GM03348 (cell line): ENCODE results near the gene C11orf52.
A peak's percentile ranks its signal among the peaks of the same experiment; 100 is the strongest.

Experiments used
- DNase-seq: peaks from one replicate; pipeline ENCODE4 v3.0.0; 2012; ENCODE audit warnings: low spot score

C11orf52 gene

DNA sequence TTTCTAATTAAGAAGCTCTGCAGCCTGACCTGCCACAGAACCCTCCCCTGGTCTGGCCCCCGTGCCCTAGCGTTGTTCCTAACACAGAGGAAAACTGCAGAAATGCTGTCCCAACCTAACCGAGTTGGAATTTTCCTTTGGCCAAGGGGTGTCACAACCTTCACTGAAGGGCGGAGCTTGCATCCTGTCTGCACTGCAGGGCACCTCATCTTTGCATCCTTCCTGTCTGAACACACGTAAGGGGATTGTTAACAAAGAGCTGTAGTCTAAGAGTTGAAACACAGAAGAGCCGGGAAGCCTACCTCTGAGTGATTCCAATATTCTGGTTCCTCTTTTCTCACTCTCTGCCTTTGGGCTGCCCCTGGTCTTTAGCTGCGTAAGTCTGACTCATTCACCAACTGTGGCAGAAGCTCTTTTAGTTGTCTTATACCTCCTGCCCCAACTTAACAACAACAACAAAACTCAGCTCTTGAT is 20.0 kb downstream of the C11orf52 start:
- peak; percentile 29 for DNase-seq

DNA sequence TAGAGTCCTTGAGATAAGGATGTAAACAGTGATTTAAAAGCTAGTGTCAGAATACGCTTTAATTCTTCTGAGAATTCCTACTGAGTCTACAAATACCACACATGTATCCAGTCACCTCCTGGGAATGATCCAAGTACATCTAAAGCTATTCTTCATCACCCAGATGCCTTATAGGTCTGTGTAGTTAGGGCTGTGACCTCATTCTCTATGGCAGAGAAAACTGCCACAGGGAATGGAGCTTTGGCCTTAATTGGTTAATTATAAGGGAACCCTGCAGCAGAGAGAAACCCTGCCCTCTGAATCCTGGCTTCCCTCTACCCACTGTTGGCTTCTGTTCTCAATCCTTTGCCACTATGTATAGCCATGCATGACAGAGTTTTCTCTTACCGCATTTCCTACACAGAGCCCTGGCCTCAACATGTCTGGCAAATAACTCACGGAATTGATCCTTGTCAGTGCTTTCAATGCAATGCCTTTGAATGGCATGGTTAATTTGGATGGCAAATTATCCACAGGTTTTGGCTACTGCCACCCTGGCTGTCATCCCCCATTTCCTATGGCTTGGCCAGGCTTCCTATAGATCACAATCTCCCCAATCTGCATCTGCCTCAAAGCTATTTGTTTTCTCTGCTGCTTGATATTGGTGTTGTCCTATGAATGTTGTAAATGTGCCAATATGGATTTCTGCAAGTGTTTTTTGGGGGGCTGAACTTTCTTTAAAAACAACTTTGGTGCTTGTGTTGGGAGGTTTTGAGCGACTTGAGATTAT is 21.3 kb downstream of the C11orf52 start:
- DNase-seq = peak; percentile 44

DNA sequence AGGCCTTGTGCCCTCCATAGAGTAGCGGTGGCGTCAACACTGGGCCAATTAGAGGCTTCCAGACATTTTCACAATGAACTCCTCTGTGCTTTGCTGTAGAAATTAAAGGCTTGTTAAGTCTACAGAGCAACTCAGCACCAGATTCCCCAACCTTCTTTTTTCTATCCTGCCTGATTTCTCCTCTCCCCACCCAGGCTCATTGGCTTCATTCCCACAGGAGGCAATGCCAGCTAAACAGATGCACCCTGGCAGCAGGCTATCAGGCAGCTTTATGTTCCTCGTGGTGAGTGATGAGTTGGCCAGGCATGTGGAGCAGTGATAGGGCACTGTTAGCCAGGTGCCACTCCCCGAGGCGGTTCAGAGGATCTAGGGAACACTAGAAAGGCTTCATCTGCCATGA is 23.2 kb downstream of the C11orf52 start:
- no peak for DNase-seq

DNA sequence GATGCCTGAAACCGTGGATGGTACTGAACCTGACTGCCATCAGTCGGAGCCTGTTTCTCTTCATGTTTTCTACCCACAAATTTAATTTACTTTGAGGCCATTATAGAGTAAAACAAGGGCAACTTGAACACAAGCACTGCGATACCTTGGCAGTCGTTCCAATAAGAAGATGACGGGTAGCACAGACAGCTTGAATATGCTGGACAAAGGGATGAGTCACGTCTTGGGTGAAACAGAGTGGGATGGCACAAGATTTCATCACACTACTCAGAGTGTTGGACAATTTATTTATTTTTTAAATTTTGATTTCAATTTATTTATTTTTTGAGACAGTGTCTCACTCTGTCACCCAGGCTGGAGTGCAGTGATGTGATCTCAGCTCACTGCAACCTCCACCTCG is 24.1 kb downstream of the C11orf52 start:
- DNase-seq = peak; percentile 51

DNA sequence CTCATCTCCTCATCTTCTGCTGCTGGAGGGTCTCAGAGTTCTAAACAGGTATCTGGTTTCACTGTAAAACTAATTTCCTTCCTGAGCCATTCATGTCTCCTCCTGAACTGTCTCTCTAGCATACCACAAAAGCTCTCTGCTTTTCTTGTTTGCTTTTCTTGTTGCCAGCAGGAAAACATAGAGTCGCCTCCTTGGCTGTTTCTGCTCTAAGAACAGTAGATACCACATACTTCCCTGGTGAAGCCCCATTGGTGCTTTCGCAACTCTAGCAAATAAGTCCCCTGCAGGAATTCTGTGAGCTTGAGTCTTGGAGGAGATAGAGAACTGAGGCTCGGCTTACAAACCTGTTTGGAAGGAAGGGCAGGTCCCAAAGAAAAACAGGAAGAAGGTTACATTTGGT is 25.4 kb downstream of the C11orf52 start:
- DNase-seq = peak; percentile 66

DNA sequence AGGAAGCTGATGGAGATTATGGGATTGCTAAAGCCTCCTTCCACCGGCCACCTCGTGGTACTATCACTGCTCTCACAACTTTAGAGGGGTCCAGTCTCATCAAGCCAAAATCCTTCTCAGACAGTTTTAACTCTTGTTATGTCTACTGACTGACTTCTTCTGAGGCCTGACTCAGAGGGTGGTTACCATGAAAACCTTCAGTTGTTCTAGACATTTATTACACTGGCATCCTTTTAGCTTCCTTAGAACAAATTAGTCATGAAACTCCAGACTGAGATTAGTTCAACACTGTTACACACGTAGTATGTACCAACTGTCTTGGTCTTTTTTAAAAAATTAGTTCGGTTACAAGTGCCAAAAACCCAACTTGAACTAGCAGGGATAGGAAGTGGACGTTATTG is 25.9 kb downstream of the C11orf52 start:
- DNase-seq = peak; percentile 62

DNA sequence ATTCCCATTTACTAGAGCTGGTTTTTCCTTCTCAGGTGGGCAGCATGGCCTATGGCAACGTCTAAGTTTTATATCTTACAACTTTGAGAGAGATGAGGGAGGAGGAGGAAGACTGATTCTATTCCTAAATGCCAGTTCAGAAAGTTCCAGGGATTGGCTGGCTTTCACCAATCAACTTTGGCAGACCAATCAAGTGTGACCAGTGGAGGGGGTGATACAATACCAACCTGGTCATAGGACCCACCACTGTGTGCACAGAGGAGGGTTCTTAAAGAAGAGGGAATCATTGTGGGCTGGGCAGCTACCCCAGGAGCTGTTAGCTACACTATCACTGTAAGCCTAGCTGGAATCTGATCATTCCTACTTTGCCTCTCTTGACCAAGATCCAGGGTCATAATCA is 26.5 kb downstream of the C11orf52 start:
- no peak for DNase-seq

DNA sequence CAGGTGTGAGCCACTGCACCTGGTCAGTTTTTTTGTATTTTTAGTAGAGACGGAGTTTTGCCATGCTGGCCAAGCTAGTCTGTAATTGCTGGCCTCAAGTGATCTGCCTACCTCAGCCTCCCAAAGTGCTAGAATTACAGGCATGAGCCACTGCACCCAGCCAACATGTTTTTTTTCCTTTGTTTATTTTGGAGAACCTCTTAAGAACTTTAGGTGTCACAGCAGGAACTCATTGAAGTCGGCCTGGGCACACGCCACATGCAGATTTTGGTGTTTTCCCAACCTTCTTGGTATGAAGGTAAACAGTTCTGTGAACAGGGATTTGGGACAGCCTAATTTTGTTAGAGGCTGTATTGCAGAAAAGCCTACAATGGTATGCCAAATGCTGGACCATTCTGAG is 27.8 kb downstream of the C11orf52 start:
- no peak for DNase-seq

DNA sequence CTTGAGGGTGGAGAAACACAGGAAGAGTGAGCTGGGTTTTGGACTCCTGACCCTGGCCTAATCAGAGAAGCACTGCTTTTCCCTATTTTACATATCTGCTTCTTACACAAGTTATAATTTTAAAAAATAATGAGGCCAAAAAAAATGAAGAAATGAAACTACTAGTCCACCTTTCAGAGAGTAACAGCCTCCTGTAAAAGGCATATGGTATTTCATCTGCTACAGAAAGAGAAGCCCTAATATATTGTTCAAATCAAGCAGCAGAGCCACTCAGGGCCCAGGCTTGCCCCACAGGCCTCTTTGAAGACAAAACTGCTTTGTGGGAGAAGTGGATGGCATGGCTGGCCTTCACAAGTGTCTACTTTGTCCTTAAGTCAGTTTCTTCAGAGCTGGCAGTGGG is 28.4 kb downstream of the C11orf52 start:
- no peak for DNase-seq

DNA sequence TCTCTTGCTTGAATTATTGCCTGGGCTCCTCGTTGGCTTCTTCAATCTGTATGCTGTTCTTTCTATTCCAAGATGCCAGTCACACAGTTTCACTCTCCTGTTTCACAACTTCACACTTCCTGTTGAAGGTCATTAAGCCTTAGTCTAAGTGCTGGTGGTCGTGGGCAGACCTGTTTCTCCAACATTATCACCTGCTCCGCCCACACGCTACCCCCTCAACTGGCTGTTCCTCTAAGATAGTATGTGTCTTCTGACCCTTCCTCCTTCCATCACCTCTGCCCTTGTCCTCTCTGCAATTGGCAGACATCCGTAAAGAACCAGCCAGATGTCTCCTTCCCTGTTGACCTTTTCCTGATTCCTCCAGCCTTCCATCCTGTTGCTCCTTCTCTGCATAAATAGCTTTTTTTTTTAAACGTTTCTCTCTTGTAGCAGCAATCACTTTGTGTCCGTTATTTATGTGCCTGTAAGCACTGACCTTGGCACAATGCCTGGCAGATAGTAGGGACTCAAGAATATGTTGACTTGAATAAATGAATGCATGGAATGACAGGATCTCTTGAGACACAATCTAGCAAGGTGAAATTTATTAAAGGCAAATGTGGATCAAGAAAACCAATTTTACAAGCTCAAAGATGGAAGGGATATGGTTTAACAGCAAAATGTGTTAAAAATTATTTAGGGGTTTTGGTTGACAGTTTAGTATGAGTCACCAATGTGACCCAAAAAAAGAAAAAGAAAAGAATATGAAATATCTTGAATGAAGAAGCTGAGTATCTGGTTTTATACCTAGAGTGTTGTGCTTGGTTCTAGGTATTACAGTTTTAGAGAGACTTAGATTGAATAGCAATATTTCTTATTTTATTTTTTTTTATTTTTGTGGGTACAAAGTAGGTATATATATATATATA is 31.1 kb downstream of the C11orf52 start:
- DNase-seq = no peak

DNA sequence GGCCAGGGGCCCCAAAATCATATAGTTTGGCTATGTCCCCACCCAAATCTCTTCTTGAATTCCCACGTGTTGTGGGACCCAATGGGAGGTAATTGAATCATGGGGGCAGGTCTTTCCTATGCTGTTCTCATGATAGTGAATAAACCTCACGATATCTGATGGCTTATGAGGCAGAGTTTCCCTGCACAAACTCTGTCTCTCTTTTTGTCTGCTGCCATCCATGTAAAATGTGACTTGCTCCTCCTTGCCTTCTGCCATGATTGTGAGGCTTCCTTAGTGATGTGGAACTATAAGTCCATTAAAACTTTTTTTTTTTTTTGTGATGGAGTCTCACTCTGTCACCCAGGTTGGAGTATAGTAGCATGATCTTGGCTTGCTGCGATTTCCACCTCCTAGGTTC is 32.9 kb downstream of the C11orf52 start:
- DNase-seq = no peak

DNA sequence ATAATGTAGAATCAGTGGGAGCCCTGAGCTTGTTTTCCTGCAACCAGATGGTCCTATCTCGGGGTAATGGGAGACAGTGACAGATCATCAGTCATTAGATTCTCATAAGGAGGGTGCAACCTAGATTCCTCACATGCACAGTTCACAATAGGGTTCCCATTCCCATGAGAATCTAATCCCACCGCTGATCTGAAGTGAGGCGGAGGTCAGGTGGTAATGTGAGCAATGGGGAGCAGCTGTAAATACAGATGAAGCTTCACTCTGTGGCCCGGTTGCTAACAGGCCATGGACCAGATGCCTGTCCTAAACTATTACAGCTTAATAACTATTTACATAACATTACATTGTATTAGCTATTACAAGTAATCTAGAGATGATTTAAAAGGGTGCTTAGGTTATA is 35.4 kb downstream of the C11orf52 start:
- no peak for DNase-seq

DNA sequence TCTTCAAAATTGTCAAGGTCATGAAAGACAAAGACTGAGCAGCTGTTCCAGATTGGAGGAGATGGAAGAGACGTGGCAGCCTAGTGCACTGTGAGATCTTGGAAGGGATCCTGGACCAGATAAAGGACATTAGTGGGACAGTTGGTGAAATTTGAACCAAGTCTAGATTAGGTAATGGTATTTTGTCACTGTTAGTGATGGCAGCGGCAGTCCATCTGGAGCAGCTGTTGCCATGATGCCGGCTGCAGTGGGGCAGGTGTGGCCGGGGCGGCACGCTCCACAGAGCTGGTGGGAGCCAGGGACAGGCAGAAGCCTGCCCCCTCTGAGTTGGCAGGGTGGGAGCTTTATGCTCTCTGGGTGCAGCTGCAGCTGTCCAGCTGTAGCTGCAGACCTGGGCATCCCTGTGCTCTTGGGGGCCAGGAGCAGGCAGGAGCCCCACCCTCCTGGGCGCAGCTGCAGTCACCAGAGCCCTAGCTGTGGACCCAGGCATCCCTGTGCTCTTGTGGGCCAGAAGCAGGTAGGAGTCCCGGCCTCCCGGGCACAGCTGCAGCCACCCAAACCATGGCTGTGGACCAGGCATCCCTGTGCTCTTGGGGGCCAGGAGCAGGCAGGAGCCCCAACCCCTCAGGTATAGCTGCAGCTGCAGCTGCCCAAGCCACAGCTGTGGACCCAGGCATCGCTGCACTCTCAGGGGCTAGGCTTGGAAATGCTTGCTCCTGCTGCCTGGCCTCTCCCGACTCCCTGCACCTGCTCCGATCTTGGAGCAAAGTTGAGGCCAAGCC is 39.1 kb downstream of the C11orf52 start:
- no peak for DNase-seq

DNA sequence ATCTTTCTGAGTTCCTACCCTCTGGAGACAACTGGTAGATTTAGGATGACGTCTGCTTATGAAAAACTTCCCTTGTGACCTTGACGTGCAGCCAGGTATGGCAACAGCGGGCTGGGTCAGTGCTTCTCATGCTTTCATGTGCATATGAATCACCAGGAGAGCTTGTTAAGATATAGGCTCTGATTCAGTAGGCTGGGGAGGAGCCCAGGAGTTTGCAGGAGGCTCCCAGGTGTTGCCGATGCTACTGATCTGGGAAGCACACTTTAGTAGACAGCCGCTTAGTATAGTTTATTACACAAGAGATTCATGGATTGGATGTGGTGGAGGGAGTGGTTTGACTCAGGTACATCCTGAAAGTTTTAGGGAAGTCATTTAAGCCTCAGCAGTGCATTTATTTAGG is 42.2 kb downstream of the C11orf52 start:
- no peak for DNase-seq

DNA sequence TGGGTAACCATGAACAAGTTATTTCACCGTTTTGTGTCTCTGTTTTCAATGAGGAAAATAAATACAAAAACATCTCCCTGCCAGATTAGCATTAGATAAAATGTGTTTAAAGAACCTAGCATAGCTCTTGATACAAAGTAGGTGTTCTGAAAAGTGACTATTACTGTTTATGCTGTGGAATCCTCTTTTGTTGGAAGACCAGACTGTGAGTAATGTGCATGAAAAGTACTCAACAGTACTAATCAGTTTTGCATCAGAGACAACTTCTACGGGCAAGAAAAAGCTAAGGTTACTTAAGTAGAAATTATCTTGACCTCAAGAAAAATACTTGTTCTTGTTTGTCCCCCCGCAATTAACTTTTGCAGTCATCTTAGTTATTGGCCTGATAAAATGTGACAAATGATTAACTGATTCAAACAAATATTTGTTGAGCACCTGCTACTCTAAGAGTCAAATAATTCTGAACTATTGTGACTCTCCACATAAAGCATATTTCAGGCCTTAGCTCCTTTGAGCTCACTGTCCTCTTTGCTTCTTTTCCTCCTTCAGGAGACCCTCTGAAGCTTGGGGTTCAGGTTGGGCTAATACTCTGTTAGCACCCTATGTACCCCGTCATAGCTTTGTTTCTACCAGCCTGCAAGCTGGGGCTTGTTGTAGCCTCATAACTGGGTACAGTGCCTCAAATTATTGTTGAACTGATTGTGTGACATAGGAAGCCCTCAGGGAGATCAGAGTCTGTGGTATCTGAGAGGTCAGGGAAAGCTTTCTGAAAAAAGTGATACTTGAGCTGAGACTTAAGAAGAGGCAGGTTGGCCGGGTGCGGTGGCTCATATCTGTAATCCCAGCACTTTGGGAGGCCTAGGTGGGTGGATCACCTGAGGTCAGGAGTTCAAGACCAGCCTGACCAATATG is 42.9 kb downstream of the C11orf52 start:
- DNase-seq = no peak

DNA sequence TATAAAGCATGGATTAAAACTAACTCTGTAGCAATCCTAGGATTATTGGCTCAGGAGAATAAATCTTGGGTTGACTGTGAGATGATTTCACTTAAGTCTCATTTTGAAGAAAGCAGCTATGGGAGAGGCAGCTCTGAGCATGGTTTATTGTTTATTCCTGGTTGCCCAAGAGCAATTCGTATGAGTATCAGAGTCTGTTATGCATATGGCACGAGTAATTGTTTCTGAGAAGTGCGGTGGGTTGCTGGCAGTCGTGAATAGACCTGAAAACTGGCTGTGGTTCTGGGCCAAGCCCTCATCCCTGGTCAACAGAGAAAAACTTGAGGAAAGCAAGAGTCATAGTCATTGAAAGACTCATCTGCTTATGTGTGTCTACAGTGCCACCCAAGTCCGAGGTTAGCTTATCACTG is 45.2 kb downstream of the C11orf52 start:
- DNase-seq = no peak

DNA sequence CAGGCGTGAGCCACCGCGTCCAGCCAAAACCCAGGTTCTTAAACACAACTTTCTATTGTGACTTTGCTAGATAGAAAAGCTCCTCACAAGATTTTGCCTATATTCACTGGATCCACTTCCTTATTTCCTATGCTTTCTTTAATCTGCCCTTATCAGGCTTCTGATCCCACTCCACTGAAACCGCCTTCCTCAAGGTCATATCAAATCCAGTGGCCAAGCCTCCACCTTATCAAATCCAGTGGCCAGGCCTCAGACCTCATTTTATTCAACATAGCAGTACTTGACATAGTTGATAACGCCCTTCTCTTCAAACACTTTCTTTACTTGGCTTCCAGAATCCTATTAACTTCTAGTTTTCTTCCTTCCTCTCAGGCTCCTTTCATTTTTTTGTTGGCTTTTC is 48.0 kb downstream of the C11orf52 start:
- no peak for DNase-seq

DNA sequence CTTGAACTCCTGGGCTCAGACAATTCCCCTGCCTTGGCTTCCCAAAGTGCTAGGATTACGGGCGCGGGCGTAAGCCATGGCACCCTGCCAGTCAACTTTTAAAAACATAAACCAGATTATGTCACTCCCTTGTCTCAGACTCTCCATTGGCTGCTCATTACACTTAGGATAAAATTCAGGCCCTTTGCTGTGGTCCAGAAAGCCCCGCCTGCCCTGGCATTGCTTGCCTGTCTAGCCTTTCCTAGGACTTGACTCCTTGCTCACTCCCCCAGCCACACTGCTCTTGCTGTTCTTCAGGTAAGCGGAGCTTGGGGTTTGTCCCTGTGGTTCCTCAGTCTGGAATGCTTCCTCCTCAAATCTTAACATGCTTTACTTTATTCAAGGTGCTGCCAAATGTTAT is 48.9 kb downstream of the C11orf52 start:
- no peak for DNase-seq

DNA sequence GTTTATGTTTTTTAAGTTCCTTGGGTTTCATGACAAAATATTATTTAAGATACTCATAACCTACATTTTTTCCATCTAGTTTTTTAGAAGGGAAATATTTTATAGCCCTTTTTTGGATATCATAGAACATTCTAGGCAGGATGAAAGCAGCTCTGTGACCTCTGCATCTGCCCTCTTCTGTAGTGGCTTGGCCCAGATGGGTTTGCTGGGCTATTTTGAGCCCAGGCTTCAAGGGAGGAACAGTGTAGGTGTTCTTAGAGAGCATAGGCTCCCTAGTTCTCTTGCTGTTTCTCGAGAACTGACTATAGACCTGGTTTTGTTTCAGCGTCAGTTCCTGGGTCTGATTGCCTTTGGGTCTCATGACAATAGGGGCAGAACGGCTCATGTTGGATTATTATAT is 50.6 kb downstream of the C11orf52 start:
- no peak for DNase-seq

DNA sequence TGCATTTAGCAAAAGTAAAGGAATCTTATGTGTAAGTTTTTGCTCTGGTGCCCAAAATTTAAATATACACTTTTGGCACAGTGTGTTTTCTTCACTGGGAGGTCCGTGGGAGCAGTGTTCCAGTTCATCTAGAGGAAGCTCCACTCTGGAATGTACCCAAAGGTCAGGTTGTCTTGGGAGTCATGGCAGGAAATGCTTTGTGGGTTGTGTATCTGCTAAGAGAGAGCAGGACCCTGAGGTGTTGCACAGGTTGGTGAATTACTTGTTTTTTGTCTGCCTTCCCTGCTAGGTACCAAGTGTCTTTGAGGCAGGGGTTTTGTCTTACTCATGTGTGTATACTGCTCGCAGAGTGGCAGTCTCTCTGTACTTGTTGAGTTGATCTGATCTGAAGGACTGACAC is 55.7 kb downstream of the C11orf52 start:
- DNase-seq = no peak

DNA sequence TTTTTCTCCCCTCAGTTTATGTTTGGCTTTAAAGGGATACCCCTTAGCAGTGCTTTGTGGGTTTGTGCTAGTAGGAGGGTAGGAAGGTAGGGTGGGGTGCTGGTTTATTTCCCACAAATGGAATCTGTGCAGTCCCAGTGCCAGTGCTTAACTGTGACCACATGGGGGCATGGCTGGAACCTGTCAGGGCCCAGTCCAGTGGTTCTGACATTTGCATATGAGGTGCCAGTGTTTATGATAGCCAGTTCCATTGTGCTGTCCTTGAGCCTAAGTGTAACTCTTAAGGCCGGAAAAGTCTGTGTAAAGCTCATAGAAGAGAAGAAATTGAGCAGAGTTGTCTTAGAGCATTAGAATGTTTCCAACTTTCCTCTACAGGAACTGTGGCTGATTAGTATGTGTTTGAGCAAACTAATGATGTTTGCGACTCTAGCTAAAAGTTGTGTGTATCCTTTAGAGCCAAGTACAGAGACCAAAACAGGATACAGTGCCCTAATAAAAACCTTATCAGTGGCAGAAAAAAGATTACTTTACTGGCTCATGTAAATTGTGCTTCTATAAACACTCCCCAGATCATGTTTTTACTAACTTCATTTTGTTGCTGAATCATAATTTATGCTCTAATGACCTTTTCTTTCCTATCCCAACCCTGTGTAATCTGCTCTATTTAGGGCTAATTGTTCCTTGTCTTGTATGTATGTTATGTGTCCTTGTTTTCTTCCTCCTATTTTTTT is 56.5 kb downstream of the C11orf52 start:
- peak; percentile 17 for DNase-seq
